Putamen (tissue), 1 donor: ENCODE data around the gene TMEM94.
A peak's percentile ranks its signal among the peaks of the same experiment; 100 is the strongest.
"Not testable (repeated sequence)": the region's sequence is repeated elsewhere in the genome, so short reads cannot be mapped to it uniquely, and the experiment has no call there.

Experiments used
- DNase-seq: peaks from one replicate; pipeline ENCODE4 v3.0.0-alpha.2; 2016; ENCODE audit warnings: low spot score

Gene TMEM94

GRCh38 chr17:75456417-75457046 lies at the start of gene TMEM94:
TSS of gene TMEM94 (plus strand) at chr17:75456635. CDS start at chr17:75471906, 15,271 bp downstream.
- DNase-seq, result peak; percentile 99

GRCh38 chr17:75407655-75408352 lies 48.6 kb upstream of the TMEM94 start:
- DNase-seq, result peak; percentile 78

- no peak for DNase-seq
Observed at GRCh38 chr17:75410141-75410540, 46.3 kb upstream of the TMEM94 start.

GRCh38 chr17:75411328-75412067 lies 44.9 kb upstream of the TMEM94 start:
- no peak for DNase-seq

- DNase-seq, result peak; percentile 63
Observed at GRCh38 chr17:75412455-75413317, 43.7 kb upstream of the TMEM94 start.

GRCh38 chr17:75414488-75414887 lies 41.9 kb upstream of the TMEM94 start:
- DNase-seq, result no peak

- DNase-seq, result no peak
Observed at GRCh38 chr17:75416006-75416405, 40.4 kb upstream of the TMEM94 start.

- no peak for DNase-seq
Observed at GRCh38 chr17:75417054-75417580, 39.3 kb upstream of the TMEM94 start.

- no peak for DNase-seq
Observed at GRCh38 chr17:75418531-75418930, 37.9 kb upstream of the TMEM94 start.

GRCh38 chr17:75428543-75429469 lies 27.6 kb upstream of the TMEM94 start:
- peak; percentile 76 for DNase-seq

GRCh38 chr17:75430159-75430974 lies 26.1 kb upstream of the TMEM94 start:
- DNase-seq, result no peak

GRCh38 chr17:75433218-75433783 lies 23.1 kb upstream of the TMEM94 start:
- no peak for DNase-seq

GRCh38 chr17:75434433-75434832 lies 22.0 kb upstream of the TMEM94 start:
- not testable (repeated sequence) for DNase-seq

GRCh38 chr17:75437404-75437803 lies 19.0 kb upstream of the TMEM94 start:
- DNase-seq, result not testable (repeated sequence)

GRCh38 chr17:75439287-75439686 lies 17.1 kb upstream of the TMEM94 start:
- DNase-seq, result no peak

- DNase-seq, result no peak
Observed at GRCh38 chr17:75440738-75441448, 15.5 kb upstream of the TMEM94 start.

- DNase-seq, result no peak
Observed at GRCh38 chr17:75442168-75443103, 14.0 kb upstream of the TMEM94 start.

- no peak for DNase-seq
Observed at GRCh38 chr17:75445296-75445695, 11.1 kb upstream of the TMEM94 start.
